Progenitor cell of endocrine pancreas (in vitro differentiated cells): ENCODE data around the gene MLLT3. TPM values are rescaled to one million over a fixed set of nuclear protein-coding genes. Genes with fewer than 3 reads are reported as not detected.

Experiments
- DNase-seq: peaks from one replicate; pipeline ENCODE4 v3.0.0; 2021; ENCODE audit warnings: low spot score; ENCODE audit not compliant: unreplicated experiment
- H3K27ac Mint-ChIP-seq: 2 replicates; pipeline ENCODE4 v1.8.0; 2021; ENCODE audit warnings: mild to moderate bottlenecking, moderate library complexity, mixed read lengths
- H3K27me3 Mint-ChIP-seq: 2 replicates; pipeline ENCODE4 v1.8.0; 2021; ENCODE audit warnings: mixed read lengths
- H3K36me3 Mint-ChIP-seq: 2 replicates; pipeline ENCODE4 v1.8.0; 2022; ENCODE audit warnings: mixed read lengths; ENCODE audit not compliant: insufficient read depth
- H3K4me1 Mint-ChIP-seq: 2 replicates; pipeline ENCODE4 v1.8.0; 2021; ENCODE audit warnings: low read depth, mixed read lengths
- H3K4me3 Mint-ChIP-seq: 2 replicates; pipeline ENCODE4 v1.8.0; 2021; ENCODE audit warnings: low read depth, mild to moderate bottlenecking, moderate library complexity, mixed read lengths
- H3K9me3 Mint-ChIP-seq: 2 replicates; pipeline ENCODE4 v1.8.0; 2021; ENCODE audit warnings: low read depth, mixed read lengths
- CTCF ChIP-seq: fragments of 200-600 bp; sonication (generic); IDR thresholded peaks from one replicate; pipeline ENCODE4 v1.5.0; 2021; ENCODE audit warnings: antibody characterized with exemption, mild to moderate bottlenecking; ENCODE audit not compliant: unreplicated experiment
- total RNA-seq: library from RNA; stranded (reverse); gene quantifications from 2 replicates; pipeline ENCODE4 v1.2.1, GENCODE V29; 2021

MLLT3 gene
- total RNA-seq, 1 donor from 2014 or later, result 25.8 TPM

- Mint-ChIP-seq H3K27ac (no peak overlapping the region), H3K27me3 (no peaks in the 10 kb centered on the region), H3K36me3 (no peaks in the 10 kb centered on the region), H3K9me3 (no peaks in the 10 kb centered on the region), H3K4me1 (no peaks in the 10 kb centered on the region), H3K4me3 (no peak overlapping the region)
- TF ChIP-seq CTCF, result no peak
- no peak for DNase-seq
Observed at GRCh38 chr9:20436476-20437195, 185.7 kb downstream of the MLLT3 start.

DNA sequence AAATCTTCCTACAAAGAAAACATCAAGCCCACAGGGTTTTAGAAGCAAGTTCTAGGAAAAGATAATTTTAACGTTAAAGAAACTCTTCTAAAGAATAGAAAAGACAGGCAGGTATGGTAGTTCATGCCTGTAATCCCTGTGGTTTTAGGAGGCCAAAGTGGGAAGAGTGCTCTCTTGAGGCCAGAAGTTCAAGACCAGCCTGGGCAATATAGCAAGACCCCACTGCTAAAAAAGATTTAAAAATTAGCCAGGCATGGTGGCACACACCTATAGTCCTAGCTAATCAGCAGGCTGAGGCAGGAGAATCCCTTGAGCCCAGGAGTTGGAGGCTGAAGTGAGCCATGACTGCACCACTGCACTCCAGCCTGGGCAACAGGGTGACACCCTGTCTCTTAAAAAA is 193.3 kb downstream of the MLLT3 start:
- Mint-ChIP-seq H3K27me3 (no peaks in the 10 kb centered on the region), H3K9me3 (no peaks in the 10 kb centered on the region), H3K27ac (no peak overlapping the region), H3K36me3 (no peaks in the 10 kb centered on the region), H3K4me3 (no peak overlapping the region), H3K4me1 (peaks cover 1% of the 10 kb centered on the region)
- no peak for DNase-seq
- no peak for TF ChIP-seq CTCF

- no peak for DNase-seq
- no peak for TF ChIP-seq CTCF
- H3K4me3 Mint-ChIP-seq, result no peak overlapping the region
Observed at GRCh38 chr9:20427359-20427758, 194.9 kb downstream of the MLLT3 start.

DNA sequence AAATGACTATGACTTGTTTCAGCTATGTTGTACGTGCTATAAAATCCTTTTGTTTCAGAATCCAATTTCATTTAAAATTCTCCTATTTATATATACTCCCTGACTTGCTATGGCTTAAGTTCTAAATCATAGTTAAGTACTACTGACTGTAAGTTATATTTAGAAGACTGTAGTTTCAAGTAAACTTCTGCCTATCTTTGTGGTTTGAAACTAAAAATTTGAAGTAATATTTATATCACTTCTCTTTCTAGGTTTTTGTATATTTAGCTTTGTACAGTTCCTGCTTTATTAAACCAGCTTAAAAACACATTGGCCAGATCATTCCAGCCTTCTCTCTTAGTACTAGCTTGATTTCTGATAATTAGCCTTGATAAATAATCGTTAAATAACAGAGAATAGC is 196.3 kb downstream of the MLLT3 start:
- Mint-ChIP-seq H3K27ac (no peak overlapping the region), H3K4me1 (peaks cover 1% of the 10 kb centered on the region), H3K27me3 (no peaks in the 10 kb centered on the region), H3K9me3 (no peaks in the 10 kb centered on the region), H3K4me3 (no peak overlapping the region), H3K36me3 (no peaks in the 10 kb centered on the region)
- TF ChIP-seq CTCF, result no peak
- DNase-seq, result no peak

More at GRCh38 chr9:20427359-20427758, 194.9 kb downstream of the MLLT3 start:
- no peak overlapping the region for H3K27ac Mint-ChIP-seq
- H3K27me3 Mint-ChIP-seq, result no peaks in the 10 kb centered on the region
- no peaks in the 10 kb centered on the region for H3K36me3 Mint-ChIP-seq
- peaks cover 1% of the 10 kb centered on the region for H3K4me1 Mint-ChIP-seq
- no peaks in the 10 kb centered on the region for H3K9me3 Mint-ChIP-seq

DNA sequence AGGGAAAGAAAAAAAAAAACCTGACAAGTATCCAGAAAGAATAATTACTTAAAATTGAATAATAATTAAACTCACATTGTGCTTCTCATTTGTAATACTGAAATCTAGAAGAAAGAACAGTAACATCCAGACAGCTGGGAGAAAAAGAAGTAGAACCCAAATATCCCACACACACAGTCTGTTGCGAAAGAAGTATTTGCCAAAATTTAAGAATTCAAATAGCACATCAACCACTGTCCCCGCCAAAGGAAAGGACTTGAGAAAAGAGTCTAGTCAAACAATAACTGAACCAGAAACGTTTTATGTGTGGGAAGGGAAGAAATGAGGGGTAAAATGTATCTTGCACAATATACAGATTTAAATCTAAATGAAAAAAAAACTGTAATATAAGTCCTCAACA is 202.8 kb downstream of the MLLT3 start:
- H3K27ac Mint-ChIP-seq, result no peak overlapping the region
- peaks cover 4% of the 10 kb centered on the region for H3K4me1 Mint-ChIP-seq
- no peaks in the 10 kb centered on the region for H3K27me3 Mint-ChIP-seq
- no peak for DNase-seq
- no peak for TF ChIP-seq CTCF
- H3K4me3 Mint-ChIP-seq, result no peak overlapping the region
- H3K9me3 Mint-ChIP-seq, result no peaks in the 10 kb centered on the region
- no peaks in the 10 kb centered on the region for H3K36me3 Mint-ChIP-seq
